Common myeloid progenitor, CD34-positive (primary cell): ENCODE data around the gene PRKAG2.

Experiments
- CTCF ChIA-PET: fragments of 350-600 bp; sonication (Branson Sonifier 250); formaldehyde crosslinking; loops from one replicate; lab custom pipeline; 2021; ENCODE audit warnings: antibody characterized with exemption; lab: Charles Lee
- POLR2A ChIA-PET: fragments of 350-600 bp; sonication (Branson Sonifier 250); formaldehyde crosslinking; loops from one replicate; lab custom pipeline; 2021; ENCODE audit warnings: antibody characterized with exemption; lab: Charles Lee
- DNase-seq, 3 donors: peaks; one replicate each; pipeline versions ENCODE4 v3.0.0 to v3.0.0-alpha.2; 2013
- H3K27ac ChIP-seq, 2 experiments: 1 replicate in 1 of 2; 2 replicates in 1 of 2; pipeline ENCODE4 v1.7.0; 2013; ENCODE audit warnings: inconsistent platforms in 2 of 2, low read length in 2 of 2, mild to moderate bottlenecking in 2 of 2, low read depth in 1 of 2, moderate library complexity in 1 of 2; ENCODE audit not compliant: severe bottlenecking in 2 of 2, insufficient read depth in 1 of 2, poor library complexity in 1 of 2
- H3K27me3 ChIP-seq, 5 experiments: replicated peaks in 2 of 5; 1 replicate in 3 of 5; 2 replicates in 2 of 5; pipeline versions ENCODE4 v1.6.1 to v1.7.0; 2013; ENCODE audit warnings: low read length in 4 of 5, mild to moderate bottlenecking in 2 of 5, moderate library complexity in 2 of 5, inconsistent platforms in 1 of 5; ENCODE audit not compliant: insufficient read depth in 5 of 5, control insufficient read depth in 4 of 5
- H3K36me3 ChIP-seq, 4 experiments: 1 replicate in 2 of 4; 2 replicates in 2 of 4; pipeline versions ENCODE4 v1.6.1 to v1.7.0; 2013; ENCODE audit warnings: low read length in 3 of 4, control low read depth in 1 of 4, mild to moderate bottlenecking in 1 of 4; ENCODE audit not compliant: control insufficient read depth in 4 of 4, insufficient read depth in 4 of 4
- H3K4me1 ChIP-seq, 4 experiments: 1 replicate in 3 of 4; 2 replicates in 1 of 4; pipeline versions ENCODE4 v1.6.1 to v1.7.1; 2013; ENCODE audit warnings: low read length in 3 of 4, mild to moderate bottlenecking in 3 of 4, control low read depth in 1 of 4, inconsistent platforms in 1 of 4, moderate library complexity in 1 of 4; ENCODE audit not compliant: control insufficient read depth in 4 of 4, insufficient read depth in 4 of 4; ENCODE audit errors: control extremely low read depth in 1 of 4
- H3K4me3 ChIP-seq, 7 experiments: 1 replicate in 4 of 7; 2 replicates in 3 of 7; pipeline versions ENCODE4 v1.5.1 to v1.7.0; 2013; ENCODE audit warnings: mild to moderate bottlenecking in 7 of 7, low read length in 6 of 7, moderate library complexity in 6 of 7, inconsistent platforms in 2 of 7, low read depth in 2 of 7, control low read depth in 1 of 7; ENCODE audit not compliant: insufficient read depth in 4 of 7, control insufficient read depth in 1 of 7; ENCODE audit errors: extremely low read depth in 1 of 7
- H3K9me3 ChIP-seq, 5 experiments: 1 replicate in 4 of 5; 2 replicates in 1 of 5; pipeline versions ENCODE4 v1.6.1 to v1.7.1; 2013; ENCODE audit warnings: low read length in 4 of 5, mild to moderate bottlenecking in 2 of 5, inconsistent platforms in 1 of 5, low read depth in 1 of 5, moderate library complexity in 1 of 5; ENCODE audit not compliant: control insufficient read depth in 4 of 5, insufficient read depth in 2 of 5; ENCODE audit errors: control extremely low read depth in 1 of 5
- WGBS: methylation state at CpG from one replicate; pipeline ENCODE4 v1.1.5; 2013; ENCODE audit not compliant: insufficient coverage; 5-methylcytosine and 5-hydroxymethylcytosine counted together

The PRKAG2 gene

DNA sequence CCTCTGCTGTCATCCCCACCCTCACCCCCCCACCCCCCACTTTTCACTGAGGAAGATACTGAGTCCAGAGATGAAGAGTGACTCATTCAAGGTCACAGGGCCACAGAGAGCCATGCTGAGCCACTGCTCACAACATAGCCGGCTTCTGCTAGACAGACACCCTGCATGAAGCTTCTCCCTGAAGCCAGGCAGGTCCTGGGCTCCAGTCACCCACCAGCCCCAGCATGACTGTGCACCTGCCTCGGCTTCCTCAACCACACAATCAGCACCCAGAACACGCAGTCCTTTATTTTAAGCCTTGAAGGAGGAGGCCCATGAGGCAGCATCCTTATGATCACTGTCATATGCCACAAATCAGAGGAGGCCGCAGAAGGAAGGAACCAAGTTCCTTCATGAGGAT is 19.2 kb upstream of the PRKAG2 start:
- Histone ChIP-seq H3K36me3 (no peaks in the 10 kb centered on the region), H3K9me3 (no peaks in the 10 kb centered on the region), H3K27ac (no peak overlapping the region), H3K27me3 (peaks cover 0 to 5% (median 0%) of the 10 kb centered on the region in 5 experiments), H3K4me1 (no peaks in the 10 kb centered on the region), H3K4me3 (no peak overlapping the region)
- WGBS = 92% methylated on average over 3 of the region's 4 CpGs
- DNase-seq = no peak
- CTCF ChIA-PET = interaction anchor here (1.3 kb wide), 1 partner anchor 29 kb away, joined by 3 read pairs; no protein-coding TSS in a partner anchor
- POLR2A ChIA-PET = no interaction called here

DNA sequence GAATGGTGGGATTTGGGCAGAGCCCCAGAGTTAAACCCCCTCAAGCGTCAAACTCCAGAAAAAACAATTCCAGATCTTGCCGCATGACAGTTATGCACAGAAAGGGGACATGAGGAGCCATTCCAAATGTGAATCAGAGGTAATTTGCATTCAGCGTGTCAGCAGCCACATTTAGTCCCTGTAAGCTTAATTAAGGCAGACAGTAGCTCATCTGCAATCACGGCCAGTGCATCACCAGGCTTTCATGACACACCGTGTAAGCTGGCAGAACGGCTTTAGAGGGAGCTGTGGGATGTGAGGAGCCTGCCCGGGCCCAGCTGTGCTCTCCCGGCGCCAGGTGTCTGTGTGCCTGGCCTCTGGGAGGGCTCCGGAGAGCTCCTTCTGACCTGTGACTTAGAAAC is 18.7 kb upstream of the PRKAG2 start:
- no peaks in the 10 kb centered on the region for H3K36me3 ChIP-seq
- no peak overlapping the region for H3K4me3 ChIP-seq
- H3K4me1 ChIP-seq = peaks cover under 1 to 2% (median 1%) of the 10 kb centered on the region in 4 experiments
- no peak overlapping the region for H3K27ac ChIP-seq
- peaks cover 0 to 5% (median 0%) of the 10 kb centered on the region in 5 experiments for H3K27me3 ChIP-seq
- ChIA-PET CTCF (interaction anchor here (1.3 kb wide), 1 partner anchor 30 kb away, joined by 3 read pairs; no protein-coding TSS in a partner anchor), POLR2A (no interaction called here)
- 96% methylated on average over 7 of the region's 10 CpGs for WGBS
- DNase-seq = no peak
- no peaks in the 10 kb centered on the region for H3K9me3 ChIP-seq

DNA sequence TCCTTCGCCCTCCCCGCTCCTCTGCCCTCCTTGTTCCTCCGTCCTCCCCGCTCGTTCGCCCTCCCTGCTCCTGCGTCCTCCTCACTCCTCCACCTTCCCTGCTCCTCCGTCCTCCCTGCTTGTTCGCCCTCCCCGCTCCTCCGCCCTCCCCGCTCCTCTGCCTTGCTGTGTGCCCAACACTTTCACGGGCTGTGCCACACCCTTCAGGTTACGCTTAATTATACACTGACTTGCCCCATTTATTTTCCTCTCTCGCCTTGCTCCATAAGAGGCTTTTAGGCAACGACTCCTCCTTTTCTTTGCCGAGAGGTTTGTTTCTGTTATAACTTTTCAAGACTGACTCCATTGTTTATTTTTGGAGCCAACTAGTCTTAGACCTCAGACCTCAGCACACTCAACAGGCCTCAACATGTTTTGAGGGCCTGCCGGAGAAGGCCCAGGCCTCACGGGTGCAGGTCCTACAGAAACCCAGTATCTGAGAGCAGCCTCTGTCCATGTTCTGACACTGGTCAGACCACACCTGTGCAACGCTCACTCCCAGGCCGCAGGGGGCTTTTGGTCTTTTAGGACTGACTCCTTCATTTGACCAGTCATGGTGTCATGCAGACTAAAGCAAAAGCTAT is 18.2 kb upstream of the PRKAG2 start:
- Histone ChIP-seq H3K4me1 (peaks cover 1 to 7% (median 6%) of the 10 kb centered on the region in 4 experiments), H3K27me3 (peaks cover 0 to 5% (median 0%) of the 10 kb centered on the region in 5 experiments), H3K27ac (no peak overlapping the region), H3K36me3 (no peaks in the 10 kb centered on the region), H3K9me3 (no peaks in the 10 kb centered on the region), H3K4me3 (no peak overlapping the region)
- WGBS = 95% methylated on average over 21 of the region's 21 CpGs
- CTCF ChIA-PET = interaction anchor here (1.3 kb wide), 1 partner anchor 30 kb away, joined by 3 read pairs; no protein-coding TSS in a partner anchor
- DNase-seq = no peak
- POLR2A ChIA-PET = no interaction called here

DNA sequence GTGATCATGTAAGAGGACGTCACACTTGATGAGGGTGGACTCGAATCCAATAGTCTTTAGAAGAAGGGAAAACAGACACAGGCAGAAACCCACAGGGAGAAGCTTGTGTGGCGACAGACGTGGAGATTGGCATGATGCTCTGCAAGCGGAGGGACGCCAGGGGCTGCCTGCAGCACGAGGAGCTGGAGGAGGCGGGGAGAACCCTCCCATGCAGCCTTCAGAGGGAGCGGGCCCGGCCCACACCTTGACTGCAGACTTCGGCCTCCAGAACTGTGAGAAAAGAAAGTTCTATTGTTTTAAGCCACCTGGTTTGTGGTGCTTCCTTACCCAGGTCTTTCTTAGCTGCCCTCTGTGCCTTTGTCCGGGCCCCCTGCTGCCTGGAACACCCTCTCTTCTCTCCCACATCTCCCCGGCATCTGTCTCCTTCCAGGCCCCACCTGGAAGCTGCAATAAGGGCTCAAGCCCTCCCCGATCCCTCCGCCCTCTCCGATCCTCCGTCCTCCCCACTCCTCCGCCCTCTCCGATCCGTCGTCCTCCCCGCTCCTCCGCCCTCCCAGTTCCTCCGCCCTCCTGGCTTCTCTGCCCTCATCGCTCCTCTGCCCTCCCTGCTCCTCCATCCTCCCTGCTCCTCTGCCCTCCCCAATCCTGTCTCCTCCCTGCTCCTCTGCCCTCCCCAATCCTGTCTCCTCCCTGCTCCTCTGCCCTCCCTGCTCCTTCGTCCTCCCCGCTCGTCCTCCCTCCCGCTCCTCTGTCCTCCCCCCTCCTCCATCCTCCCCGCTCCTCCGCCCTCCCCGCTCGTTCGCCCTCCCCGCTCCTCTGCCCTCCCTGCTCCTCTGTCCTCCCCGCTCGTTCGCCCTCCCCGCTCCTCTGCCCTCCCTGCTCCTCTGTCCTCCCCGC is 17.4 kb upstream of the PRKAG2 start:
- no peak for DNase-seq
- ChIA-PET CTCF (interaction anchor here (0.9 to 1.0 kb wide), 2 partner anchors 11 to 110 kb away, joined by 3 to 4 read pairs; no protein-coding TSS in a partner anchor), POLR2A (no interaction called here)
- Histone ChIP-seq H3K36me3 (no peaks in the 10 kb centered on the region), H3K27me3 (peaks cover 0 to 3% (median 0%) of the 10 kb centered on the region in 5 experiments), H3K4me1 (peaks cover 1 to 9% (median 7%) of the 10 kb centered on the region in 4 experiments), H3K4me3 (no peak overlapping the region), H3K9me3 (no peaks in the 10 kb centered on the region), H3K27ac (no peak overlapping the region)
- 94% methylated on average over 23 of the region's 40 CpGs for WGBS

DNA sequence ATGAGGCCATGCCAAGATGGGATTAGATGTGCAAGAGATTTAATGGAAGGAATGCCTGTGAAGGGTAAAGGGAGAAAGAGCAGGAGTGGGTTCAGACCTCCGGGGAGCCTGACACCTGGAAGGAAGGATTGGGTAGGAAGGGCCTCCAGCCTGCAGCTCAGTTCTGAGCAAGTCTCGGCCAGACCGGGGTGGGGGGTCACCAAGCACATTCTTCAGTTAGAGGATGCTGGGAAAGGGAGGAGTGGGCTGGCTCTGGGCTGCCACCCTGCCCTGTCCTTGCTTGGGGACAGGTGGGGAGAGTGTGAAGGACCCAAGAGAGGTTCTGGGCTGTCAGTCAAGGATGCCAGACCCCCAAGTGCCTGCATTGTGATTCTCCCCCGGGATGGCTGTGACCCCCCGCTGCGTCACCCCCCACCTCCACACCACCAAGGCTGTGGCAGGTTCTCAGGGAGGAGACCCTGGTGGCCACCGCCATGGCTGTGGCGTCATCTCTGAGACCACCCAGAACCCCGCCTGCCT is 16.5 kb upstream of the PRKAG2 start:
- WGBS = 92% methylated on average over 2 of the region's 9 CpGs
- peaks cover 0 to 2% (median 0%) of the 10 kb centered on the region in 5 experiments for H3K27me3 ChIP-seq
- CTCF ChIA-PET = interaction anchor here (0.9 to 1.0 kb wide), 2 partner anchors 10 to 109 kb away, joined by 3 to 4 read pairs; no protein-coding TSS in a partner anchor

DNA sequence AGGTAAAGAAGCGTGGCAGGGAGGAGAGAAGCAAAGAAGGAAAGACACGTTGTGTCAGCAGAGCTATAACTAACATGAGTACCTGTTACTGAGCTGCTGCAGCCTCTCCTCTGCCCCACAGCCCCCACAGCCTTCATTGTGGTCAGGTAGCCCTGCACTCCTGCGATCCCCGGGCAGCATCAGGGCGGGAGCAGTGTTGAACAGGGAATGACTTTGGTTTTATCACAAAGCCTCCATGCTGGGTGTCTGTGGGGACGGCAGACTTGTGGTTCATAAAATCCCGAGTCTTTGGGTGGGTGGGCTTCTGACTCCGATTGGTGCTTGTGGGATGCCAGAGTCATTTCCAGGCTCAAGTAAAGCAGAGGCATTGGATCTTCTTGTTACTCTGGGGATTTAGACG is 14.8 kb upstream of the PRKAG2 start:
- H3K27ac ChIP-seq = no peak overlapping the region
- no peaks in the 10 kb centered on the region for H3K36me3 ChIP-seq
- DNase-seq = no peak
- H3K4me3 ChIP-seq = no peak overlapping the region
- ChIA-PET CTCF (interaction anchor here (1.1 kb wide), 1 partner anchor 15 kb away, joined by 3 read pairs; the partner anchor contains the start of gene PRKAG2), POLR2A (no interaction called here)
- H3K4me1 ChIP-seq = peaks cover 1 to 9% (median 7%) of the 10 kb centered on the region in 4 experiments
- peaks cover 0 to 2% (median 0%) of the 10 kb centered on the region in 5 experiments for H3K27me3 ChIP-seq
- H3K9me3 ChIP-seq = no peaks in the 10 kb centered on the region
- 95% methylated on average over 7 of the region's 9 CpGs for WGBS

More for the DNA sequence above, 16.5 kb upstream of the PRKAG2 start:
- peaks cover 1 to 9% (median 7%) of the 10 kb centered on the region in 4 experiments for H3K4me1 ChIP-seq
- POLR2A ChIA-PET = no interaction called here
- no peak overlapping the region for H3K27ac ChIP-seq
- no peak overlapping the region for H3K4me3 ChIP-seq
- H3K36me3 ChIP-seq = no peaks in the 10 kb centered on the region
- DNase-seq = no peak
- H3K9me3 ChIP-seq = no peaks in the 10 kb centered on the region
